ENCODE measurements around the gene ENHO.

ENHO gene

DNA sequence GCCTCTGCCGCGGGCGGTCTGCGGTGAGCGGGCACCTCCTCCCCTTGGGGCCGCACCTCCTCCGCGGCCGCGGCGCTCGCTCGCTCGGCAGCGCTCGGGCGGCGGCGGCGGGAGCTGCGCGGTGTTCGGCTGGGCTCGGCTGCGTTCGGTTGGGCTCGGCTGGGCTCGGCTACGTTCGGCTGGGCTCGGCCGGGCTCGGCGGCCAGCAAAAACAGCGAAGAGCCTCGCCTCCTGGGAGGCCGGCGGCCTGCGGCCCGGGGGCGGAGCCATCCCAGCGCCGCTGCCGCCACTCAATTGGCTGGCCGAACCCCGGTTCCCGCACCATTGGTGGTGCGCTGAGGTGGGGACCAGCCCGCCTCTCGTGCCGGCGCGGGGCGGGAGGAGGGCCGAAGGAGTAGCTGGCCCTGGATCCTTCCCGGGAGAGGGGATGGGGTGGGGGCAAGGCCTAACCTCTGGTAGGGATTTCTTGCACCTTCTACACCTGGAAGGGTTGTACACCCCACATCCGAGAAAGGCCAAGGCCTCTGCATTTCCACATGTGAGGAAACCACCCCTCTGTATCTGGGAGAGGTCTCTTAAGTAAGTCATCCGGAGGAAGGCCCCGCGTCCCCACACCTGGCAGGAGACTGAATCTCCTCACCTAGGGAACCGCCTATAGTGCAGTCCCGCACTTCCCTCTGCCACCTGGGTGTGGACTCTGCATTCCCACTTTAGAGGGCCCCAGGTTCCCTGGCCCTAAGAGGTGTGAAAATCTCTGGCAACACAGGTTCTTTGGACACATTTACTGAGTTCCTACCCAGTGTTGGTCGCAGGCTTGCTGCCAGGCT lies at the start of gene ENHO:
Gene ENHO, minus strand, starts transcription at position 20 of the 827 bp plus-strand sequence. CDS start 1,295 bp downstream, outside the sequence.
- DNase-seq = peak; percentile 91

DNA sequence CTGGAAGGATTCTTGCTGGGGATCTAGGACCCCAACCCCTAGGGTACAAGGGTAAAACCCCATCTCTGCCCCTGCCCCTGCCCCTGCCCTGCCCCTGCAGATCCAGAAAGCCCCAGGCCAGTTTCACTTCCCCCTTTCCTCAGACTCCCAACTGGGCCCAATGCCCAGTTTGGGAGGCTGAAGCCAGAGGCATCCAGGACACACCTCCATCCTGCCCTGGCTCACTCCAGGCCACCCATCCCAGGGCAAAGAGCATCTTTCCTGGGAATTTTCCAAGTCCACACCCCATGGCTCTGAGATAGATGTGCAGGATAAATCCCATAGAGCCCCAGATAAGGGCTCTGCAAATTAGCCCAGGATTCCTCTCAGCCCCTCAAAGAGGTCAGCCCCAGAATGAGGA lies 49.3 kb upstream of the ENHO start:
- no peak for DNase-seq

DNA sequence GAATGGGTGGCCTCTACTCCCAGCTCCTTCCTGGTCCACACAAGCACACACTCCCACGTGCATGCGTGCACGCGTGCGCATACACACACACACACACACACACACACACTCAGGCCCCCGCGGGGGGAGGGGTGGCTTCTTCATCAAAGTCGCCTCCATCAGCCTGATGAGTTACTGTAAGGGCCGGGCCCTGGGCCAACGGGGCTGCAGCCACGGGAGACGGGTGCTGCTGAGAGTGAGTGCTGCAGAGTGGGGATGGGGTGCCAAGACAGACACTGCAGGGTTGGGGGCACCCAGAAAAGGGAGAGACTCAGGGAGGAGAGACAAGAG lies 48.7 kb upstream of the ENHO start:
- DNase-seq = no peak

DNA sequence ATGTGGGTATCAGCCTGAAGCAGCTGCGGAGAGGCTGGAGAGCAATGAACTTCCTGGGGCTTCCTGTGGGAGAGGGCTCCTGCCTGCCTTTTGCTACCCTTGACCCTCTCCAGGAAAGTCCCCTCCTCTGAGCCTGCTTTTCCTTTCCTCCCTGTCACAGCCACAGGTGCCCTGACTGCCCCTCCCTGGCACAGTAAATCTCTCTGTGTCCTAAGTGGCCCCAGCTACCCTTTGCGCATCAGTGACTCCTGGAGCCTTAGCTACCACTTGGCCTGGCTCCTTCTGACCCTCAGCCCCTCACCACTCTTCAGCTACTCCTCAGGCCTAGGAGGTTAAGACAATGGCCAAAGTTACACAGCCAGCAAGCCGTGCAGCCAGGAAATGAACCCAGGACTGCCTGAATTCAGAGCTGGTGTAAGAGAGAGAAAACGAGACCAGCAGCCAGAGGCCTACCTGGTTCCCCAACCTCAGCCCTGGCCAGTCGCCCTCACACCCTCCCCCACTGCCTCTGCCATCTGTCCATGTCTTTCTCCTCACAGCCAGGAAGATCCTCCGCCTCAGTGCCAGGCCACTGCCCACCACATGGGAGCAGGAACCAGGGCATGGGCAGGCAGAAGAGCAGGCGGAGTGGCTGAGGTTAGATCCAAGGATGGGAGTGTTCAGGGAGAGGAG lies 48.2 kb upstream of the ENHO start:
- DNase-seq = no peak

DNA sequence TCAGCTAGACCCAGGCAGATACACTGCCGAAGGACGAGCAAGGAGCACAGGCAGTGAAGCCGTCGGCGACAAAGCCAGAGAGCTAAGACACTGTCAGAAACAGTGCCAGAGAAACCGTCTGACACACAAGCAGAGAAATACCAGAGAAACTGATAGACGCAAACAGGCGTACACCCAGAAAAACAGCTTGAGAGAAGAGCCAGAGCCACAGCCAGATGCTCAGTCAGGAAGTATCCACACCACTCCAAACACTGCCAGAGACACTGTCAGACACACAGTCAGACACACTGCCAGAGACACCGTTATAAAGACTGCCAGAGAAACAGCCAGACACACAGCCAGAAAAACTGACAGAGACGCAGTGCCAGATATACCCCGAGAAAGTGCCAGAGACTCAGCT lies 47.6 kb upstream of the ENHO start:
- DNase-seq = no peak

DNA sequence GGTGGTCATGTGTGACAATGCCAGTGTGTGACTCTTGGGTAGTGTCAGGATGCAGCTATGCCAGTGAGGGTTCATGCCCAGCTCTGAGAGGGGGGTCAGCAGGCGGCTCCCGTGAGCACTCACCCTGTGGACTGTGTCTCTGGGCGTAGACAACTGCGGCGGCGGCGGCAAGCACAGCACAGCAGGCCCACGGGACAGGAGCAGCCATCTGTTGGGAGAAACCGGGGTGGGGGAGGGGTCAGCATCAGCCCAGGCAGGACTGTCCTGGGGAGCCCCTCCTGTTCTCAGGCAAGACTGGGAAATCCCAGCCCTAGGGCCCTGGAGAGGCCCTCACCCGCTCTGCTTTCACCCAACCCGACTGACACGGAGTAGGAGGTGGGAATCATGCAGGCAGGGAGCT lies 46.0 kb upstream of the ENHO start:
- no peak for DNase-seq

DNA sequence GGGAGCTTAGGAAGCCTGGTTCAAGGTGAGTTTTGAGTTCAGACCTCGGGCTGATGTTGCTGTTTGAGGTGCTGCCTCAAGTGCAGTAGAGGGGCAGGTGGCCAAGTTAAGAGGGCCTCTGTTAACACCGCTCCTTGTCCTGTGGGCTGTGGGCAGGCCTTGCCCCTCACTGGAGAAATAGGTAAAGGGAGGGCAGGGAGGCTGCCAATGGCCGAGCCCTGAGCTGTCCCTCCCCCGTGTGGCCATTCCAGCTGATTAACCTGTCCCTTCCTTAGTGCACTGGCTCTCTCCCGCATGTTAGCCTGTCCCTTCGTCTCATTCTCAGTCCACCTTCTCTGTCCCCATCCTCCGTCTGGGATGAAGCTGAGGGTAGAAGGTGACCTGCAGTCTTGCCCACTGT lies 45.3 kb upstream of the ENHO start:
- no peak for DNase-seq

DNA sequence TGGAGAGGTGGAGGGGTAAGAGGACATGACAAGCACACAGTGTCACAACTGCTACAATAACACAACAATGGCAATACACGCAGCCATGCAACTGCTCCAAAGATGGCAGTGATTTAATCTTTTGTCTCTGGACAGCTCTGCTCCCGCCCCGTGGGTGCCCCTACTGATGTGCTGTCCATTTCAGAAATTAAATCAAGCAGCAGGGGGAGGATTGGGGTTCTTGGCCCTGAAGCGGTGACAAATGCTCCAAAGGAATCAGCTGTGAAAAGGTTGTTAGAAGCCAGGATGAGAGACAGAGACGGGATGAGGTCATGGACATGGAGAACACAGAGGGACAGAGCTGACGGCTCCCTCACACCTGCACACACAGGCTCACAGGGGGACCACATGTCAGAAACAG lies 44.2 kb upstream of the ENHO start:
- DNase-seq = no peak

DNA sequence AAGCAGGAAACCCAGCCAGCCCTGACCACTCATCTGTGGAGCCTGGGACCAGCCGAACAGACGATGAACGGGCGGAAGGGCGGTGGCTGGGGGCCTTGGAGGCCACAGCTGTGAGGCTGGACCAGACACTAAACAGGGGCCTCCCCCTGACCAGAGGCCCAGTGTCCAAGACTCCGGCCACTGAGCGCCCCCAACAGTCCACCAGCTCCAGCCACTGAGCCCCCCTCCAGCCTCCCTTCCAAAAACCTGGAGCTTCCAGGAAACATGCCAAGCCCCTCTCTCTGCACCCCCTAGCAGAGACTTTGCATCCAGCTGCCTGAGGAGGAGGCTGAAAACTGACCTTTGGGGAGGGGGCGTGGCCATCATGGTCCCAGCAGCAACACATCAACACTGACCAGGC lies 43.5 kb upstream of the ENHO start:
- no peak for DNase-seq

DNA sequence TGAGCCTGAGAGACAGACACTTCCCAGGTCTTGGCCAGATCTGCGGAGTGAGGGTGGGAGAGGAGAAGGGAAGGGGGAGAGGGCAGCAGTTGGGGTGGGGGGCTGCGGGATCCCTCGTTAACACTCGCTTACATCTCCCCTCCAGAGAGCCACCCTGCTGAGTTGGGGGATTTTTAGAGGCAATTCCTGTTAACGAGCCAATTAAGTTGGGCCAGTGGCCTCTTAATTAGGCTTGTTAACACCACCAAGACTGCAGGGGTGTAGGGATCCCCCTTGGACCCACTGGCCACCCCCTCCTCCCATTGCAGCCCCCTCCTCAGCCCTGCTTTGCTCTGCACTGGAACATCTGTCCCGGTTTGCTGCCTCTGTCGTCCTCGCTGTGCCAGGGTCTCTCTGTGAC lies 43.1 kb upstream of the ENHO start:
- DNase-seq = no peak

DNA sequence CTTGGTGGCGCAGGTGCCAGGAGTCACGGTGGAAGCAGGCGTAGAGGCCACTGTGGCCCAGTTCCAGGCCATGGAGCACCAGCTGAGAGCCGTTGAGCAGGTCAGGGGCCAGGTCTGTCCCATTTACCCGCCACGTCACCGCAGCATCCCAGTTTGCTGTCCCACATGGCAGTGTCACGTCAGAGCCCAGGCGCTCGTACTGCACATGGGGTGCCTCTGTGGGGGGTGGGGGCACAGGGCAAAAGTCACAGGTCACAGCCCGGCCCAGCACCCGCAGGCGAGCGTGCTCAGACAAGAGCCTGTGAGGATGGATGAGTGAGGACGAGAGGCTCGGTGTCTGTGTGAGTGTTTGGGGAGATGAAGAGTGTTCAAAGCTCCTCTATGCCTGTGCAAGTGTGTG lies 41.8 kb upstream of the ENHO start:
- DNase-seq = no peak

DNA sequence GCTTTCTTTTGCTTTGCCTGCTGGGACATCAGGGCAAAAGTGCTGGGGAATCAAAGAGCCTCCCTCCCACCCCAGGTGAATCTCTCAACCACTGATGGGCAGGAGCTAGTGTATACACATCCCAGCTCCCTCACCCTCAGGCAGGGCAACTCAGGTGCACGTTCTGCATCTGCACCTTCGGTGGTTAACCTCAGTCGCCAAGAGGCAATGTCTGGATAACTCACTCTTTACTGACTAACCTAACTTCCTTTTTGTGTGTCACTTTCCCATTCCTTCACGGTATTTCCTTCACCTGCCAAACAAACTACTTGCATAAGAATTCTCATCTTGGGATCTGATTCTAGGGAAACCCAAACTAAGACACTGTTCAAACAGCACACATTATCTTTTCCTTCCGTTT lies 40.5 kb upstream of the ENHO start:
- DNase-seq = no peak

DNA sequence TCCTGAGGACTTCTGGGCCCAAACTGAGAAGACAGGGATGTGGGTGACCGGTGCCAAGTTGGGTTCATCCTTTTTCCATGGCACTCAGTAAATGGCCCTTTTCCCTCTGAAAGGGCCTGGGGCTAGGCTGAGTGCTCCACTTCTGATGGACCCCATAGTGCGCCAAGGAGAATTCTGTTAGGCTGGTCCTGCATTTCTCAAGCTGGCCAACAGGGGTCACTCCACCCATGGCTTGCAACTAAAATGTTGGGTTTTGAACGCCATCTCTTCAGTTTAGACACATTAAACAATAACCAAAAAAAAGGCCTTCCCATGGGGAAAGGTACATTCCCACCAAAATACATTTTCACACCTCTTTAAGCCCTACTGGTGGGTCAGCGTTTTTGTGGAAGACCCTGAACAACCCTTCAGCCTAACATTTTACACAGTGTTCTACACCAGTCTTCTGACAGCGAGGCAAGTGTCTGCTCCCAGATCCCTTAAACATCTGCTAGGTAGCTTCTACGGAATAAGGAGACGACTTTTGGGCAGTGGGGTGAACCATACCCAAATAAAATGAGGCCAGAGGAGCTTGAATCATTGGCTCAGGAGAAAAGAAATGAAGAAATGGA lies 39.5 kb upstream of the ENHO start:
- peak; percentile 15 for DNase-seq

DNA sequence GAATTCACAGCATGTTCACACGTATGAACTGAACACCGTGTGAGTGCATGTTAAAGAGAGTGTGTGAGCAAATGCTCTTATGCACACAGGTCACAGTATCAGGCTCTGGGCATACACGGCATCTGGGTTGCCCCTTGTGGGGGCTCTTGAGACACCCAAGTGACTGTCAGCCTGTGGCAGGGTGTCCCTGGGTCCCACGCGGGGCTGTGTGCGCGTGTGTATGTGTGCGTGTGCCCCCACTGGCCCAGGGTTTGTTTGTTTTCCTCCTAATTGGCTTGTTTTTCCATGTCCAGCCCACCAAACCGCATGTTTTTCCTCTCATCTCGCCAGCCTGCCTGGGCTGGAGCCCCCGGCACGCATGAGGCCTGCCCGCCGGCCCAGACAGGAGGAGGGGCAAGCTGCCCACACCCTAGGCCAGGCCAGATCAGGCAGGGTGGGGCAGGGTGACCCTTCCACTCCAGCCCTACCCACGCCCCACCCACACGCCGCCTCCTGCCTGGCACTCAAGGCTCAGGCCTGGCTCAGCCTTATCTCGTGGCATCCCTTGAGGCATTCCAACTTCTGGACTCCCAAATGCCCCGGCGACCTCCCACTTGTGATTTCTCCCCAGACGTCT lies 37.9 kb upstream of the ENHO start:
- DNase-seq = no peak

DNA sequence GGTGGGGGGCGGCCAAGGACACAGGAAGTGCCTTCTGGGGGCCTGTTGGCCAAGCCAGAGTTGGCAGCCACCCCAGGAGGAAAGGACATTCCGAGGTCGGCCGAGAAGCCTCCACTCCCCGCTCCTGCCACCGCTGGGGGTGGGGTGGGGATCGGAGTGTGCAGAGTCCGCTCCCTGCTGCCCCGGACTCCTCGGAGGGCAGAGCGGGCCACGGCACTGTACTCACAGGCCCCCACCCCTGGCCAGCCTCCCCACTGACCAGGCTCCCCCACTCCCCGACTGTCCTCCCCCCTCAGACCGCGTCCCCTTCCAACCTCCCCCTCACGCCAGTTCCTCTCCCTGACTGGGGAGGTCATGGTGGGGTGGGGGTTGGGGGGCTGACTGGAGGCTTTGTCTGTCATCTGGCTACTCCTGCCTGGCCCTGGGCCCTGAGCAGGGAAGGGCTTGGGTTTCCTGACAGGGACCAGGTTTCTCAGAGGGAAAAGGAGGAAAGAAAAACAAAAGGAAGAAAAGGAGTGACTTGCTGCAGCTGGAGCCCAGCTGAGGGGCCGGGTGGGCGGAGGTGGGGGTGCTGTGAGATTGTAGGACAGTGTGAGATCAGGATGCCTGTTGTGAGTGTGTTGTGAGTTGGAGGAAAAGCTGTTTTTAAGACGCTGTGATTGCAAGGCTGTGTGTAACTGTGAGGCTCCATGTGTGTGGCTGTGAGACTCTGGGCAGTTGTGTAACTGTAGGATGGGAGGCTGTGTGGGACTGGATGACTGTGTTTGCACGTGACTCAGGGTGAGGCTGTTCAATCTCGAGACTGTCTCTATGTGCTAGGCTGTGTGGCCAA lies 37.0 kb upstream of the ENHO start:
- DNase-seq = no peak

DNA sequence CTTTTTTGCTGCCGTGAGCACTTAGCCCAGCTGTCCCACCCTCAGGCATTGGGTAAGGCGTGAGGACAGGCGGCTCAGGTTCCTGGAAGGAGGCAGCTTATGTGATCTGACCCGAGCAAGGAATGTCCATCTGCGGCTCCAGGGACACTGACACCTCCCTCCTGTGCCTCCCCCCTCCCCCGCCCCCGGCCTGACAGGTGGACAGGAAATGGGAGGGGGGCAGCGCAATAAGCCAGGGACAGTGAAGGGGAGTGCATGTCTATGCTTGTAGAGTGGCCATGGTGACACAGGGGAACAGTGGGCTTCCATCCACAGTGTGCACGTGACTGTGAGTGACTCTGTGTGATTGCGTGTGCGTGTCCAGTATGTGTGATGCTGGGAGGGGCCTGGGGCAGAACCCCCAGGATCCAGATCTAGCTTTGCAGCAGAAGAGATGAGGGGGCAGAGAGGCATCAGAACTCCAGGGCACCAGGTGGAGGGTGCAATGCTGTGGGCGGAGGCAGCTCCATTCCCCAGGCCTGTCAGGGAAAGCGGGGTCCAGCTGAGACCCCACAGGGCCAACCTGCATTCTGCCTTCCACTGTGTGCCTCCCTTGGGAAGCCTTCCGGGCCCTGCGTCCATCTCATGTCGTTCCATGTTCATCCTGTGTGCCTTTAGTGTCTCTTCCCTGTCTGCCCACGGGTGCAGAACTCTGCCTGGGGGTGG lies 36.3 kb upstream of the ENHO start:
- no peak for DNase-seq

DNA sequence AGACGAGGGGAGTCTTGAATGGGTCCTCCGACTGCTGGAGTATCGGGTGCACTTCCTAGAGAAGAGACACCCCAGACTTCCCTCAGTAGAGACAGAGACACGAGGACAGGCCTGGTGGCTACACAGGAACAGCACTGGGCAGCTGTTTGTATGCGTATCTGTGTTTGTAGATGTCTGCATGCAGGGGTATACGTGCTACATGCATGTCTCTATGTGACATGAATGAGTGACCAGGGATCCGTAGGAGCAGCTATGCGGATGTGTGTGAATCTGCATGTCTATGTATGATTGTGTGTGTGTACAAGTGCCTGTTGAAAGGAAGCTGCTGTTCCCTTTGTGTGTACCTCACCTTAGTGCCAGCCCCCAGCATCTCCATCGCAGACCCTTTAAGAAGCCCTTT lies 35.6 kb upstream of the ENHO start:
- no peak for DNase-seq

DNA sequence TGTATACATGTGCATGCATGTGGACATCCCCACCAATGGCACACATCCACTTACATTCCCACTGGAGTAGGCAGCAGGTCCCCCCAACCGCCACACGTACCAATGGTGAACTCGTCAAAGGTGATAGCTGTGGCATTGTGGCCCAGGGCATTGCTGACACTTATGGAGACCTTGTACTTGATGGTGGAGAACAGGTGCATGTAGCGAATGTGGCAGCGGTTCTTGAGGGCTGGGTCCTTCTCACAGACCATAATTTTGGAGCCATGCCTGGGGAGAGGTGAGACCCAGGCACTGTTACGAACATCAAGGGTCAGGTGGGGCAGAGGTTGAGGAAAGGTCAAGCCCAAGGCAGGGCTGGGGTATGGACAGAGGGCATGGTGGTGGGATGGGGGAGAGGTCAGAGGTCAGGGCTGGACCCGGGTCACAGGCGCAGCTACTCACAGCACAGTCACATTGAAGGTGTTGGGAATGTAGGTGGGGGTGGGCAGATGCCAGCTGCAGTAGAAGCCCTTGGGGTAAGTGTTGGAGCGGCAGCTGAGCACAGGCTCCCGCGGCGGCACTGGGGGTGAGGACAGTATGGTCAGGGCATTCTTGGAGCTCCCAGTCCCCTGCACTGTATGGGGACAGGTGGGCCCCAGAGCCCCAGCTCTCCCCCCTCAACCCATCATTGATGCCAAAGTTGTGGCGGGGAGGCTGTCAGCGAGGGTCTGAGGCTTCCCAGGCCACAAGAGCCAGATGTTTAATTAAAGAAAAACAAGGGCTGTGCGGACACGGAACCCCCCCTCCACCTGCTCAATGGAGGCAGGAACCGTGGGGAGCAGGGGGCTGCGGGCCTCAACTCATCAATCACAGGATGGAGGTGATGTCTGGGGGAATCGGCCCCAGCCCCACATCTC lies 34.9 kb upstream of the ENHO start:
- no peak for DNase-seq

DNA sequence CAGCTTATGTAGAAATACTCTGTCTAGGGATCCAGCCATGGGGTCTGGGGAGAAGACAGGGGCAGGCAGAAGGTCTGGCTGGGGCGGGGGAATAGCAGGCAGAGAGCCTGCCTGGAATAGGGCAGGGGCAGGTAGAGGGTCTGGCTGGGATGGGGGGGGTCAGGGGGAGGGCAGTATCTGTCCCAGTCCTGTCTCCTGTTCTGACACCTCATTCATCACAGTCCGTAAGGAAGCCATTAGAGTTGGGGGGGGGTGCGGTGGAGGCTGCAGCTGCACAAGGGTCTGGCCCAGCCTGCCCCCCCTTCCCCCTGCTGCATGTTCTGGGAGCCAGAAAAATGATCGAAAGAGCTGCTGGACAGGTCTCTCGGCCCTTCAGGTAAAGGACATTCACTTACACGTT lies 34.2 kb upstream of the ENHO start:
- DNase-seq = no peak

DNA sequence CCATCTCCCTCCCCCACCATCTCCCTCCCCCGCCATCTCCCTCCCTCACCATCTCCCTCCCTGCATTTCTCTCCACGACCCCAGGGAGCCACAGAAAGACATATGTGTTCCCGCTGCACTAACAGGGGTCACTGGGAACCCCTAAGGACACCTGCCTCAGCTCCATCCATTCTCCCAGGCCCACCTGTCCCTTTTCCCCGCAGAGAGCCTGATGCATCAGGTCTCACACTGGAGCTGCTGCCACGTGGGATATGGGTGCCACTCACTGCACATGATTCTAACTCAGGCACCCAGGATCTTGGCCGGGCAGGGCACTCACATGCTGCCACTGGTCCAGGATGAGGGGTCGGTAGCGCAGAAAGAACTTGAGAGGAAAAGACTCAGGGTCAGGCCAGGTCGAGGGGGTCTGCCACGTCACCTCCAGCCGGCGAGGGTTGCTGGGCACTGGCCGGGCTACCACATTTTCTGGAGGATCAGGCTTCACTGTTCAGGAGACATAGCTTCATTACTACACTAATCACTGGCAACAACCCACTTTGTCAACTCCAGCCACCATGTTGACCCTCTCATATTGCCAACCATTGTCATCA lies 33.2 kb upstream of the ENHO start:
- DNase-seq = no peak

DNA sequence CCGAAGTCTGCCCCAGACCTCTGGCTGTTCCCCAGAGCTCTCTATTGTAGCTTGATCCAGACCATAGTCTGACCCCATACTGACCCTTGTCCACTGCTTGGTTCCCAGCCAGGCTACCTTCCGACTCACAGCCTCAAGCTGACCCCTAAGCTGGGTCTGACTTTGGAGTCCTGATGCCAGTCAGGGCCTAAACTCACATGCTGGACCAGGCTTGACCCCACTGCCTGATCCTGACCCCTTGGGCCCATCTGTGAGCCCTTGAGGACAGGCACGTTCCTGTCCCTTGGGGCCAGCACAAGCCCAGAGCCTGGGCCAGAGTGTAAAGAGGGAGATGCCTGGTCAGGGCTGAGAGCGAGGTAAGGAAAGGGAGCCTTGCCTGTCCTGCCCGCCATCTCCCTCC lies 32.7 kb upstream of the ENHO start:
- no peak for DNase-seq

Measured in CD4-positive, alpha-beta T cell treated with Interleukin-6 for 4 hours (primary cell).